Esophagus squamous epithelium (tissue), 4 donors: ENCODE measurements around the gene DDX11.
"Not testable (repeated sequence)": the region's sequence is repeated elsewhere in the genome, so short reads cannot be mapped to it uniquely, and the experiment has no call there.

ENCODE experiments used
- POLR2A ChIP-seq, 4 donors: fragments of 450-650 bp; IDR thresholded peaks; one replicate each; pipeline ENCODE4 v1.6.1; 2017; ENCODE audit warnings: antibody characterized with exemption in 4 of 4, mild to moderate bottlenecking in 4 of 4, moderate library complexity in 3 of 4
- TF ChIP-seq, protein P1 (sequence below), 6 experiments: fragments of 450-650 bp in 4 of 6; fragments of 200-600 bp in 2 of 6; sonication (generic) in 2 of 6; IDR thresholded peaks; one replicate each; pipeline ENCODE4 v1.5.1; 2016 to 2019; ENCODE audit warnings: antibody characterized with exemption in 6 of 6, mild to moderate bottlenecking in 4 of 6, moderate library complexity in 4 of 6

DNA sequence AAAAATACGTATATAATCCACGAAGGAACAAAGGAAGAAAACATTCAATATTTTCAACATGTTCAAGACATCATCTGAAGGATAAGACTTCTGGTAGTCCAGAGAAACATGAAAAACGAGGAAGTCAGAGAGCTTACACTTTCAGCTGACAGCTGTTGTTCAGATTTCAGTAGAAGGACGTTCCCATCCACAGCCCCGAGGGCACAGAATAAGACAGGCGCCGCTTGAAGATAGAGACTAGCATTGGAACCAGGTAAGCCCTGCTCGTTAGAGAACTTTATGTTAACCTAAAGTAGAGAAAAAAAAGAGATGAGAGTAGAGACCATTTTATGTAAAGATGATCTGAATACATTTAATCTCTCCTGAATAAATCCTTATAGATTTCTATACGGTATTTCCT, 71.1 kb downstream of the DDX11 start:
- TF ChIP-seq, protein P1, sequence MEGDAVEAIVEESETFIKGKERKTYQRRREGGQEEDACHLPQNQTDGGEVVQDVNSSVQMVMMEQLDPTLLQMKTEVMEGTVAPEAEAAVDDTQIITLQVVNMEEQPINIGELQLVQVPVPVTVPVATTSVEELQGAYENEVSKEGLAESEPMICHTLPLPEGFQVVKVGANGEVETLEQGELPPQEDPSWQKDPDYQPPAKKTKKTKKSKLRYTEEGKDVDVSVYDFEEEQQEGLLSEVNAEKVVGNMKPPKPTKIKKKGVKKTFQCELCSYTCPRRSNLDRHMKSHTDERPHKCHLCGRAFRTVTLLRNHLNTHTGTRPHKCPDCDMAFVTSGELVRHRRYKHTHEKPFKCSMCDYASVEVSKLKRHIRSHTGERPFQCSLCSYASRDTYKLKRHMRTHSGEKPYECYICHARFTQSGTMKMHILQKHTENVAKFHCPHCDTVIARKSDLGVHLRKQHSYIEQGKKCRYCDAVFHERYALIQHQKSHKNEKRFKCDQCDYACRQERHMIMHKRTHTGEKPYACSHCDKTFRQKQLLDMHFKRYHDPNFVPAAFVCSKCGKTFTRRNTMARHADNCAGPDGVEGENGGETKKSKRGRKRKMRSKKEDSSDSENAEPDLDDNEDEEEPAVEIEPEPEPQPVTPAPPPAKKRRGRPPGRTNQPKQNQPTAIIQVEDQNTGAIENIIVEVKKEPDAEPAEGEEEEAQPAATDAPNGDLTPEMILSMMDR (IDR thresholded peaks at IDR 0.05) = not testable (repeated sequence)
- not testable (repeated sequence) for TF ChIP-seq POLR2A (IDR thresholded peaks at IDR 0.05)
